ENCODE results near the gene USP17L21.
"Not testable (repeated sequence)": the region's sequence is repeated elsewhere in the genome, so short reads cannot be mapped to it uniquely, and the experiment has no call there.

DNA sequence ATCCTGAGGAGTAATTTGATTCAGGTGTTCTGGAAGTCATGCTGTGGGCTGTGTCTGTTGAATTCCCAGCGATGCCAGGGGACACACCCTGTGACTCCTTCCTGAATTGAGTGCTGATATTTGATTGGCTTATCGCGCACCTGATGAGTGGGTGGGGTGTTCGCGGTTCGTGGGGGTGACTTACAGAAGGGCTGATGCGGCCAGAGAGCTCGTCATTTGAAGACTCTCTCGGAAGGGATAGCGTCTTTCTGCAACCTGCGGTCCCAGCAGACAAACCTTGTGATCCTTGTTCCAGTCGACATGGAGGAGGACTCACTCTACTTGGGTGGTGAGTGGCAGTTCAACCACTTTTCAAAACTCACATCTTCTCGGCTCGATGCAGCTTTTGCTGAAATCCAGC lies 38.1 kb upstream of the USP17L21 start, which contains the start of gene USP17L13:
- TF ChIP-seq, protein P1, sequence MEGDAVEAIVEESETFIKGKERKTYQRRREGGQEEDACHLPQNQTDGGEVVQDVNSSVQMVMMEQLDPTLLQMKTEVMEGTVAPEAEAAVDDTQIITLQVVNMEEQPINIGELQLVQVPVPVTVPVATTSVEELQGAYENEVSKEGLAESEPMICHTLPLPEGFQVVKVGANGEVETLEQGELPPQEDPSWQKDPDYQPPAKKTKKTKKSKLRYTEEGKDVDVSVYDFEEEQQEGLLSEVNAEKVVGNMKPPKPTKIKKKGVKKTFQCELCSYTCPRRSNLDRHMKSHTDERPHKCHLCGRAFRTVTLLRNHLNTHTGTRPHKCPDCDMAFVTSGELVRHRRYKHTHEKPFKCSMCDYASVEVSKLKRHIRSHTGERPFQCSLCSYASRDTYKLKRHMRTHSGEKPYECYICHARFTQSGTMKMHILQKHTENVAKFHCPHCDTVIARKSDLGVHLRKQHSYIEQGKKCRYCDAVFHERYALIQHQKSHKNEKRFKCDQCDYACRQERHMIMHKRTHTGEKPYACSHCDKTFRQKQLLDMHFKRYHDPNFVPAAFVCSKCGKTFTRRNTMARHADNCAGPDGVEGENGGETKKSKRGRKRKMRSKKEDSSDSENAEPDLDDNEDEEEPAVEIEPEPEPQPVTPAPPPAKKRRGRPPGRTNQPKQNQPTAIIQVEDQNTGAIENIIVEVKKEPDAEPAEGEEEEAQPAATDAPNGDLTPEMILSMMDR (IDR thresholded peaks at IDR 0.05) = not testable (repeated sequence)
- TF ChIP-seq, protein P2, sequence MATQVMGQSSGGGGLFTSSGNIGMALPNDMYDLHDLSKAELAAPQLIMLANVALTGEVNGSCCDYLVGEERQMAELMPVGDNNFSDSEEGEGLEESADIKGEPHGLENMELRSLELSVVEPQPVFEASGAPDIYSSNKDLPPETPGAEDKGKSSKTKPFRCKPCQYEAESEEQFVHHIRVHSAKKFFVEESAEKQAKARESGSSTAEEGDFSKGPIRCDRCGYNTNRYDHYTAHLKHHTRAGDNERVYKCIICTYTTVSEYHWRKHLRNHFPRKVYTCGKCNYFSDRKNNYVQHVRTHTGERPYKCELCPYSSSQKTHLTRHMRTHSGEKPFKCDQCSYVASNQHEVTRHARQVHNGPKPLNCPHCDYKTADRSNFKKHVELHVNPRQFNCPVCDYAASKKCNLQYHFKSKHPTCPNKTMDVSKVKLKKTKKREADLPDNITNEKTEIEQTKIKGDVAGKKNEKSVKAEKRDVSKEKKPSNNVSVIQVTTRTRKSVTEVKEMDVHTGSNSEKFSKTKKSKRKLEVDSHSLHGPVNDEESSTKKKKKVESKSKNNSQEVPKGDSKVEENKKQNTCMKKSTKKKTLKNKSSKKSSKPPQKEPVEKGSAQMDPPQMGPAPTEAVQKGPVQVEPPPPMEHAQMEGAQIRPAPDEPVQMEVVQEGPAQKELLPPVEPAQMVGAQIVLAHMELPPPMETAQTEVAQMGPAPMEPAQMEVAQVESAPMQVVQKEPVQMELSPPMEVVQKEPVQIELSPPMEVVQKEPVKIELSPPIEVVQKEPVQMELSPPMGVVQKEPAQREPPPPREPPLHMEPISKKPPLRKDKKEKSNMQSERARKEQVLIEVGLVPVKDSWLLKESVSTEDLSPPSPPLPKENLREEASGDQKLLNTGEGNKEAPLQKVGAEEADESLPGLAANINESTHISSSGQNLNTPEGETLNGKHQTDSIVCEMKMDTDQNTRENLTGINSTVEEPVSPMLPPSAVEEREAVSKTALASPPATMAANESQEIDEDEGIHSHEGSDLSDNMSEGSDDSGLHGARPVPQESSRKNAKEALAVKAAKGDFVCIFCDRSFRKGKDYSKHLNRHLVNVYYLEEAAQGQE (IDR thresholded peaks at IDR 0.05; ENCODE audit: insufficient read depth in 1 of 2, low read depth in 2 of 2, low read length in 1 of 2) = not testable (repeated sequence)
- not testable (repeated sequence) for TF ChIP-seq POLR2AphosphoS5 (IDR thresholded peaks at IDR 0.05; ENCODE audit: low read depth, low read length); TCF7L2 (IDR thresholded peaks at IDR 0.05; ENCODE audit: low read depth, low read length); SIN3A (IDR thresholded peaks at IDR 0.05; ENCODE audit: borderline replicate concordance, insufficient read depth, low read depth, low read length)
